ENCODE data around the gene ATRN.
"Not testable (repeated sequence)": the region's sequence is repeated elsewhere in the genome, so short reads cannot be mapped to it uniquely, and the experiment has no call there.

The ATRN gene

DNA sequence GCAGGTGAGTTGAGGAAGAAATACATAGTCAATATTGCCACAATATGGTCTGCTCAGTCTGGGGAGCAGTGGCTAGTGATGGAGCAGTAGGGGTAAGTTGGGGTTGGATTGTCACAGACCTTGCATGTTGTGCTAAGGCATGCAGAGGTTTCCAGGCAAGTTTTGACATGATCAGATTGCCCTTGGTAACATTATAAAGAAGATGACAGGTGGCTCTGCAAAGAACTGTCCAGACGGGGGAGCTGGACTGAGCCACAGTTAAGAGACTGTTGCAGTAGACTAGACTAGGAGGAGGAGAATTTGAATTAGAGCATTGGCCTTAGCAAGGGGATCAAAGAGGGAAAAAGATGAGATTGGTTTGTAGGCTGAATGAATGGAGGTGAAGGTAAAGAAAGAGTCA, 23.4 kb downstream of the ATRN start:
- DNase-seq (ENCODE audit: low read depth, low spot score), result no peak
- POLR2A ChIA-PET, result no interaction called here

DNA sequence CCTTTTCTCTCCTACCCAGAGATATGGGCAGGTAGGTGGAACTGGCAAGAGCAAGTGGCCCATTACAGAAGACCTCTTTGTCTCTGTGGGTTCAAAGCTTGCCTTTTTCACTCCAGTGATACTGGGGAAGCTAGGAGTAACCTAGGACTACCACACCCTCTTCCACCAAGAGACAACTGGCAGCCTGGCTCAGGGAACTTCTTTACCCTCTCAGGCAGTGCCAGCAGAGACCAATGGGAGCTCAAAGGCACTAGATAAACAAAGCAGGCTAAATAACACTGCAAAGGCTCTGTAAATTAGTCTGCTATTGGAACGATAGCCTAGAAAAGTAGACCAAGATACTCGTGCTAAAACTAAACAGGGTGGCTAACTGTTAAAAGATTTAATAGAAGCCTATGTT, 32.1 kb downstream of the ATRN start:
- ChIA-PET POLR2A (no interaction called here), CTCF (no interaction called here)
- no peak overlapping the region for H3K4me3 ChIP-seq (ENCODE audit: low read depth, low read length)

More for the DNA sequence above, 23.4 kb downstream of the ATRN start:
- CTCF ChIA-PET, result interaction anchor here (1.1 to 1.2 kb wide), 2 partner anchors 9 to 21 kb away, joined by 3 to 5 read pairs; no protein-coding TSS in a partner anchor
- TF ChIP-seq, protein P1, sequence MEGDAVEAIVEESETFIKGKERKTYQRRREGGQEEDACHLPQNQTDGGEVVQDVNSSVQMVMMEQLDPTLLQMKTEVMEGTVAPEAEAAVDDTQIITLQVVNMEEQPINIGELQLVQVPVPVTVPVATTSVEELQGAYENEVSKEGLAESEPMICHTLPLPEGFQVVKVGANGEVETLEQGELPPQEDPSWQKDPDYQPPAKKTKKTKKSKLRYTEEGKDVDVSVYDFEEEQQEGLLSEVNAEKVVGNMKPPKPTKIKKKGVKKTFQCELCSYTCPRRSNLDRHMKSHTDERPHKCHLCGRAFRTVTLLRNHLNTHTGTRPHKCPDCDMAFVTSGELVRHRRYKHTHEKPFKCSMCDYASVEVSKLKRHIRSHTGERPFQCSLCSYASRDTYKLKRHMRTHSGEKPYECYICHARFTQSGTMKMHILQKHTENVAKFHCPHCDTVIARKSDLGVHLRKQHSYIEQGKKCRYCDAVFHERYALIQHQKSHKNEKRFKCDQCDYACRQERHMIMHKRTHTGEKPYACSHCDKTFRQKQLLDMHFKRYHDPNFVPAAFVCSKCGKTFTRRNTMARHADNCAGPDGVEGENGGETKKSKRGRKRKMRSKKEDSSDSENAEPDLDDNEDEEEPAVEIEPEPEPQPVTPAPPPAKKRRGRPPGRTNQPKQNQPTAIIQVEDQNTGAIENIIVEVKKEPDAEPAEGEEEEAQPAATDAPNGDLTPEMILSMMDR (IDR thresholded peaks at IDR 0.05; ENCODE audit: insufficient read depth, low read length, missing control alignments), result no peak
- H3K4me3 ChIP-seq (ENCODE audit: low read depth, low read length), result no peak overlapping the region

DNA sequence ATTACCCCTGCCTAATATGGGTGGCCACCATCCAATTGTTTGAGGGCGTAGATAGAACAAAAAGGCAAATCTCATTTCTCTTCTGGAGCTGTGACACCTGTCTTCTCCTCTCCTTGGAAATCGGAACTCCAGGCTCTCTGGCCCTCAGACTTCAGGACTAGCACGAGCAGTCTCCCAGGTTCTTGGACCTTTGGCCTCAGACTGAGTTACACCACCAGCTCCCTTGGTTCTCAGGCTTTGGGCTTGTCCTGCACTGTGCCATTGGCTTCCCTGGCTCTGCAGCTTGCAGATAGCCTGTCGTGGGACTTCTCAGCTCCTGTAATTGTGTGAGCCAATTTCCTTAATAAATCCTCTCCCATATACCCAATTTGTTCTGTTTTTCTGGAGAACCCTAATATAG, 34.3 kb downstream of the ATRN start:
- CTCF ChIA-PET, result no interaction called here
- DNase-seq (ENCODE audit: low read depth, low spot score), result no peak
- no peak overlapping the region for H3K4me3 ChIP-seq (ENCODE audit: low read depth, low read length)
- TF ChIP-seq, protein P1 (IDR thresholded peaks at IDR 0.05; ENCODE audit: insufficient read depth, low read length, missing control alignments), result no peak
- POLR2A ChIA-PET, result no interaction called here

More for the DNA sequence above, 32.1 kb downstream of the ATRN start:
- no peak for DNase-seq (ENCODE audit: low read depth, low spot score)
- TF ChIP-seq, protein P1 (IDR thresholded peaks at IDR 0.05; ENCODE audit: insufficient read depth, low read length, missing control alignments), result no peak

GRCh38 chr20:3509064-3509463, 38.2 kb downstream of the ATRN start:
- DNase-seq (ENCODE audit: low read depth, low spot score), result no peak
- TF ChIP-seq, protein P1 (IDR thresholded peaks at IDR 0.05; ENCODE audit: insufficient read depth, low read length, missing control alignments), result no peak
- POLR2A ChIA-PET, result no interaction called here
- H3K4me3 ChIP-seq (ENCODE audit: low read depth, low read length), result no peak overlapping the region
- CTCF ChIA-PET, result no interaction called here

DNA sequence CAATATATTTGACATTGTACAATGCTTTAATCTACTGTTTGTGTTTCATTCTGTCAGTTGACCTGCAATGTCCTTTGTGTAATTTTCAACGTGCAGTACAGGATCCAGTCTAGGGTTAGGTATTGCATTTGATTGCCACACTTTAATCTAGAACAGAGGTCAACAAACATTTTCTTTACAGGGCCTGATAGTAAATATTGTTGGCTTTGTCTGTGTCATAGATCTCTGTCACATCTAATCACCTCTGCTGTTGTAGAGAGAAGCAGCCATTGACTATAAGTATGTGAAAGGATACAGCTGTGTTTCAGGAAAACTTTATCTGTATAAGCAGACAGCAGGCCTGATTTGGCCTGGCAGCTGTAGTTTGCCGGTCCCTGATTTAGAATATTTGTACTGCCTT, 39.3 kb downstream of the ATRN start:
- CTCF ChIA-PET, result no interaction called here
- POLR2A ChIA-PET, result no interaction called here
- DNase-seq (ENCODE audit: low read depth, low spot score), result no peak
- TF ChIP-seq, protein P1 (IDR thresholded peaks at IDR 0.05; ENCODE audit: insufficient read depth, low read length, missing control alignments), result no peak
- no peak overlapping the region for H3K4me3 ChIP-seq (ENCODE audit: low read depth, low read length)

DNA sequence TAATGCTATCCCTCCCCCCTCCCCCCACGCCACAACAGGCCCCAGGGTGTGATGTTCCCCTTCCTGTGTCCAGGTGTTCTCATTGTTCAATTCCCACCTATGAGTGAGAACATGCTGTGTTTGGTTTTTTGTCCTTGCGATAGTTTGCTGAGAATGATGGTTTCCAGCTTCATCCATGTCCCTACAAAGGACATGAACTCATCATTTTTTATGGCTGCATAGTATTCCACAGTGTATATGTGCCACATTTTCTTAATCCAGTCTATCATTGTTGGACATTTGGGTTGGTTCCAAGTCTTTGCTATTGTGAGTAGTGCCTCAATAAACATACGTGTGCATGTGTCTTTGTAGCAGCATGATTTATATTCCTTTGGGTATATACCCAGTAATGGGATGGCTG, 41.4 kb downstream of the ATRN start:
- DNase-seq (ENCODE audit: low read depth, low spot score); H3K4me3 ChIP-seq (ENCODE audit: low read depth, low read length); CTCF ChIA-PET; POLR2A ChIA-PET: not testable (repeated sequence)

DNA sequence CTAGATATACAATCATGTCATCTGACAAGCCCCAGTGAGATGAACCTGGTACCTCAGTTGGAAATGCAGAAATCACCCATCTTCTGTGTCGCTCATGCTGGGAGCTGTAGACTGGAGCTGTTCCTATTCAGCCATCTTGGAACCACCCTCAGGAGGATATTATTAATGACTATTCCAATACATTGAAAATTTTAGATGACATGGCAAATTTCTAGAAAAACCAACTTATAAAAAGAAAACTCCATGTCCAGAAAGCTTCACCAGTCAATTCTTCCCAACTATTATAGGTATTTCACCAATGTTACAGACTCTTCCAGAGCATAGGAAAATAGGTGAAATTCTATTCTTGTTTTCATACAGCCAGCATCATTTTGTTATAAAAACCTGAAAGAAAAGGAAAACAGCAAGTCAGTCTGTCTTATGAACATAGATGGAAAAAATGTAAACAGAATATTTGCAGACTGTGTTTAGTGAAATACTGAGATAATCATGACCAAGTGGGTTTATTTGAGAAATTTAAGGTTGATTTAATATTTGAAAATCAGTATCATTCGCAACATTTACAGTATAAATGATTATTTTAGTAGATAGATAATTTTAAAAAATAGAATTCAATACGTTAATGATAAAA, 43.3 kb downstream of the ATRN start:
- CTCF ChIA-PET, result no interaction called here
- TF ChIP-seq, protein P1 (IDR thresholded peaks at IDR 0.05; ENCODE audit: insufficient read depth, low read length, missing control alignments), result no peak
- no peak for DNase-seq (ENCODE audit: low read depth, low spot score)
- H3K4me3 ChIP-seq (ENCODE audit: low read depth, low read length), result no peak overlapping the region
- POLR2A ChIA-PET, result no interaction called here
